ENCODE results near the gene SUN2.

Gene SUN2

DNA sequence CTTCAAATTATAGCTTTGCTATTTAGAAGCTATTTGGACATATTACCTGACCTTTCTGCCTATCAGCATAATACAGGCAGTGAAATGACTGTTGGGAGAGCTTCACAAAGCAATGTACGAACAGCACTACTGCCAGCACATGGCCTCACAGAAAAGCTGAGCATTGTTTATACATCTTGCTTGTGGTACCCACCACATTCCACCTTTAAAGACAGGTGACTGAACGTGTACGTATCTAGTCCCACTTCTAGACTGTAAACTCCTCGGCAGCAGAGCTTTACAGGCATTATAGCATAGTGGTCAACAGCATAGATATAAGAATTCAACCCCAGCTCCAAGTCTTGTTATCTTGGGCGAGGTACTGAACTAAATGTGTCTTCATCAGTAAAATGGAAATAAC, 56.7 kb downstream of the SUN2 start:
- in situ Hi-C loops (cut with HindIII; ENCODE audit: low pct_unique_long_range_greater_than_20kb, low sequenced_read_pairs), result no loop called here
- no peak for DNase-seq (ENCODE audit: low read depth in 1 of 2, low spot score in 1 of 2)
- TF ChIP-seq JUND (IDR thresholded peaks at IDR 0.05; ENCODE audit: low read depth), result no peak

DNA sequence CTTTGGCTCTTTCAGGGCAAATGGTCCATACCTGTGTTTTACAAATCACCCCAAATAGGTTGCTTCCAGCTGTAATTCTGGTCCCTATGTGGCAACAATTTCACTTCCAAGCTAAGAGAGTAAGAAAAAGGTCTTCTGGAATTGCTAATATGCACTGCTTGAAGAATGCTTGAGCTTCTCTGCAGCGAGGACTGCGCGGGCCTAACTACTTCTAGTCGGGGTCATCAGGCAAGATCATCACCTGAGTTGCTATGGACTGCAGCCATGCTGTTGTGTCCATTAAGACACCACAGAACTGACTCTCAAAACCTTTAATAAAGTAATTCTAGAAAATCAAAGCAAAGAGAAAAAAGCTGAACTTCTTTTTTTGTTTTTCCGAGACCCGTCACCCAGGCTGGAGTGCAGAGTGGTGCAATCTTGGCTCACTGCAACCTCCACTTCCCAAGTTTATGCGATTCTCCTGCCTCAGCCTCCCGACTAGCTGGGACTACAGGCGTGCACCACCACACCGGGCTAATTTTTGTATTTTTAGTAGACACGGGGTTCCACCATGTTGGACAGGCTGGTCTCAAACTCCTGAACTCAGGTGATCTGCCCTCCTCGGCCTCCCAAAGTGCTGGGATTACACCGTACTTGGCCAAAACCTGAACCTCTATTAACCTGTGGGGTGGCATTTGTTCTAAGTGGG, 57.2 kb downstream of the SUN2 start:
- no peak for DNase-seq (ENCODE audit: low read depth in 1 of 2, low spot score in 1 of 2)
- TF ChIP-seq JUND (IDR thresholded peaks at IDR 0.05; ENCODE audit: low read depth), result no peak
- in situ Hi-C loops (cut with HindIII; ENCODE audit: low pct_unique_long_range_greater_than_20kb, low sequenced_read_pairs), result no loop called here

DNA sequence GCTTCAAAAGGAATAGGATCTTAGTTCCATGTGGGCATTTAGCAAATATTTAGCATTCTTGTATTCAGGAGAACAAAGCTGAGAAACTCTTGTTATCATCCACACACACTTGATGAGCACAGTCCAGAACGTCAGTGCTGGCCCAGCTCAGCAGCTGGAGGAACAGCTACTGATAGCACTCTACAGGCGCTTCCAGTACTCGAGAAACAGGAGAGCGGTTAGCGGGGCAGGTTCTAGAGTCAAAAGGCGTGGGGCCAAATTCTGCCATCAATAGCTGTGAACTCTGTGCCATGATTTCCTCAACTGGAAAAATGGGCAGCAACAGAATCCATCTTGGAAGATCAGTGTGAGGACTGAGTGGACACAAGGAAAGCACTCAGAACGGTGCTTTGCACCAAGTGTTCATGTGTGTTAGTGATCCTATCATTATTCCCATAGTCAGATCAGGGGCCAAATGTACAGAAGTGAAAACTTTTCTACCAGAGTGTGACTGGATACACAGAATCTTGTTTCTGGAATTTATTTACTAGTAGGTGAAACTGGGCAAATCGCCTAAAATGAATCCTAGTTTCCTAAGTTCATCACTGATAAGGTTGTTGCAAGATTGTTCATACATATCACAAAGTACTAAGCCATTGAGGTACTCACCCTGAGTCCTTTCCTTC, 58.2 kb downstream of the SUN2 start:
- DNase-seq (ENCODE audit: low read depth in 1 of 2, low spot score in 1 of 2), result no peak
- in situ Hi-C loops (cut with HindIII; ENCODE audit: low pct_unique_long_range_greater_than_20kb, low sequenced_read_pairs), result no loop called here
- no peak for TF ChIP-seq JUND (IDR thresholded peaks at IDR 0.05; ENCODE audit: low read depth)

DNA sequence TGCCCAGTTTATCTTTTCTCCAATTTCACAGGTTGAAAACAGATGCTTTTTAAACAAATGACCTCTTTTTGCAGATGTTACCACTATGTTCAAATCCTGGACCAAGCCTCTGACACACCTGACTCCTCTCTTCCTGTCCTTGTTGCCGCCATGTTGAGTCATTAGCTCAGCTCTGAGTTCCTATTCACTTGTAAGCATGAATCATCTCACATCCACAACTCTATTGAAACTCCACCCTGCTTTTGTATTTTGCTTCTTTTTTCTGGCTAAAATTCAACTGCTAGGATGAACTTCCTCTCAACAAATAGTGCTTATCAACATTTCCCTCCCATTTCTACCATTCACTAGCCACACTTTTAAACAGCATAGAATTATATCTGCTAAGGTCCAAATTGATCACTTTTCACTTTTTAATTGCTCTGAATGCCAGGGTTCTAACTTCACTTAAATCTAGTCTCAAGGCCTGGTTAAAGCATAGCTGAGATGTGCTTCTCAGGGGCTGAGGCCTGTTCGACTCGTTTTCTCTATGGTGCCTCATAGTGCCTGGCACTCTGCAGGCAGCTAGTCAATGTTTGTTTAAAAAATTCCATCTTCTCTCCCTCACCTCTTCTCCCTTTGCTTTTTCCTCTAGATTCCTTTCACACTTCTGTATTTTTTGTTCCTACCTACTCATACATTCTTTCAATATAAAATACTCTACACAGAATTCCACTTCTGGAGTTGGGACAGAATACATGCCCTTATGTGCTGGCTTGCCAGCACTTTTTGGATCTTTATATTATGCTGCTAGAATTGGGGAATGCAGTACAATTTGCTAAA, 59.0 kb downstream of the SUN2 start:
- in situ Hi-C loops (cut with HindIII; ENCODE audit: low pct_unique_long_range_greater_than_20kb, low sequenced_read_pairs), result no loop called here
- no peak for TF ChIP-seq JUND (IDR thresholded peaks at IDR 0.05; ENCODE audit: low read depth)
- peak; percentile 38 to 80 for DNase-seq (ENCODE audit: low read depth in 1 of 2, low spot score in 1 of 2)

DNA sequence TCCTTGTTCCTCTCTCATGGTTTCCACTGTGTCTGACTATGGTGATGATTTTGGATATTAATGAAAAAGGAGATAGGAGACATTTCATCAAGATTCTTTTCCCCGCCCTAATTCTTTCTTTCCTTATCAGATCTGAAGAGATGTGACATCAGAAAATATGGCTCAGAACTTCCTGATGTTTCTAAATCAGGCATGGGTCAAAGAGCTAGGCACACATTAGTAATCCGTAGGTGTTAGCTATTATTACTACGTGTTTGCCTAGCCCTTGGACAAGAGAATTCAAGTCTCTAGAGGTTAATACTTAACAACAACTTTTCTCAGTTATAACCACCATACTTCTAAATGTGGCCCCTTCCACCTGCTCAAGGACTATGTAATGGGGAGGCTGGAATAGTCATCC, 60.9 kb downstream of the SUN2 start:
- TF ChIP-seq JUND (IDR thresholded peaks at IDR 0.05; ENCODE audit: low read depth), result no peak
- DNase-seq (ENCODE audit: low read depth in 1 of 2, low spot score in 1 of 2), result no peak
- in situ Hi-C loops (cut with HindIII; ENCODE audit: low pct_unique_long_range_greater_than_20kb, low sequenced_read_pairs), result no loop called here

DNA sequence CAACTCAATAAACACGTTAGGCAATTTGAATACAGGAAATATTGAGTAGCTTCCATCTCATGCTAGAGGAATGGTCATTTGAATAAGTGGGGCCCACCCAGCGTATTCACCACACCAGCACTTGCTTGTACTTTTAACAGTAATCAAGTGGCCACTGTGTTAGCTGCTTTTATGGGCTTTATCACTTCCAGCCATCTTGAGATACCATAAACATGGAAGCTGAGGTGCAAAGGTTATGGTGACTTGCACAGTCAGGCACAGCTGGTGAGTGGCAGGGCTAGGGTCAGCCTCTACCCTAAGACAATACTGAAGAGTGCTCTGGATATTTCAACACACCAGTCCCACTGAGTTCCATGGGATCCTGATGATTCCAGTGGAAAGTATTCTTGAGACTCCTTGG, 61.7 kb downstream of the SUN2 start:
- in situ Hi-C loops (cut with HindIII; ENCODE audit: low pct_unique_long_range_greater_than_20kb, low sequenced_read_pairs), result no loop called here
- no peak for TF ChIP-seq JUND (IDR thresholded peaks at IDR 0.05; ENCODE audit: low read depth)
- no peak for DNase-seq (ENCODE audit: low read depth in 1 of 2, low spot score in 1 of 2)

DNA sequence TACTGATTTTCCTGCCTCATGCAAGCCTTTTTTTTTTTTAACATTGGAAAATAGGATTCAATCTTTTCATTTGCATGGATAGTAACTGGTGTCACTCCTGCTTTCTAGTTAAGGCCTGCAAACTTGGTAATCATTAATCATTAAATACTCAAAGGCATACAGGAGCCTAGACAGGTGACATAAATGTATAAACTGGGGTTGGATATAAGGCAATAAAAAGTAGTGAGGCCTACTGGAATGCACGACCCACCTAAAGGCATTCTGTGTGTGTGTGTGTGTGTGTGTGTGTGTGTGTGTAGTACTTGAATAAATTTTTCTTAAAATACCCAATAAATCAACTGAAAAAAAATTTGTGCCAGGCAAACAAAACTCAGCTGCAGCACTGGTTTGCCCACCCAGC, 66.1 kb downstream of the SUN2 start:
- in situ Hi-C loops (cut with HindIII; ENCODE audit: low pct_unique_long_range_greater_than_20kb, low sequenced_read_pairs), result no loop called here

DNA sequence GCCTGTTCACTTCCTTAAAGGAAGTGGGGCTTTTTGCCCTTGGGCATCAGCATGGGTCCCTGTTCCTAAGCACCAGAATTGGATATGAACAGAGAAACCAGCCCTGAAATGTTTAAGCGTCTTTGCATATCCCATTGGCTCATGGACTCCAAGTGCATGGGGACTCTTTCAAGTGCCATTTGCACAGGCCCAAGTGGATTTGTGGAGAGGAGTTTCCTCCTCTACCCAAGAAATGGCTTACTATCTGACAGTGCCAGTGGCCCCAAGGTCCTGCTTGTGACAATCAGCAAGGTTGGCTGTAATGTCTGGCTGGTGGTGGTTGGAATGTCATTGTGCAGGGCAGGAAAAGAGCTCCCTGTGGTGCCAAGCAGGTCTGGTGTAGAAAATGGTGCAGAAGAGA, 70.0 kb downstream of the SUN2 start:
- no peak for DNase-seq (ENCODE audit: low read depth in 1 of 2, low spot score in 1 of 2)
- TF ChIP-seq JUND (IDR thresholded peaks at IDR 0.05; ENCODE audit: low read depth), result no peak
- in situ Hi-C loops (cut with HindIII; ENCODE audit: low pct_unique_long_range_greater_than_20kb, low sequenced_read_pairs), result no loop called here

More for the DNA sequence above, 66.1 kb downstream of the SUN2 start:
- TF ChIP-seq JUND (IDR thresholded peaks at IDR 0.05; ENCODE audit: low read depth), result no peak
- no peak for DNase-seq (ENCODE audit: low read depth in 1 of 2, low spot score in 1 of 2)

DNA sequence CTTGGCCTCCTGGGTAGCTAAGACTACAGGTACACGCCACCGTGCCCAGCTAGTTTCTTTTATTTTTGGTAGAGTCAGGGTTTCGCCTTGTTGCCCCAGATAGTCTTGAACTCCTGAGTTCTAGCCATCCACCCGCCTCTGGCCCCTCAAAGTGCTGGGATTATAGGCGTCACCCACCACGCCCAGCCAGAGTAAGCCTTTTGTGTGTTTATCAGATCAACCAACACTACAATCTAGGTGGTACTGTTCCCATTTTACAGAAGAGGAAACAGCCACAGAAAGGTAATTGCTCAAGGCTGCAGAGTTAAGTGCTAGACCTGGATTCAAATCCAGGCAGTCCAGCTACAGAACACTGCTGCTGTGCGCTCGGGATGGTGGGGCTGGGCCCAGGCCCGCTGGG, 70.9 kb downstream of the SUN2 start:
- no peak for DNase-seq (ENCODE audit: low read depth in 1 of 2, low spot score in 1 of 2)
- in situ Hi-C loops (cut with HindIII; ENCODE audit: low pct_unique_long_range_greater_than_20kb, low sequenced_read_pairs), result no loop called here

More for the DNA sequence above, 70.9 kb downstream of the SUN2 start:
- TF ChIP-seq JUND (IDR thresholded peaks at IDR 0.05; ENCODE audit: low read depth), result no peak
